Measurements from ENCODE around the gene MISP3. TPM values are rescaled to one million over a fixed set of nuclear protein-coding genes. Genes with fewer than 3 reads are reported as not detected.
A peak's percentile ranks its signal among the peaks of the same experiment; 100 is the strongest.

MISP3 gene
- total and polyA plus RNA-seq, 9 of the 15 experiments (the other 6 are each of a cell fraction or from before 2014, with no cell fraction given), result 0.25 to 5.6 (median 1.6) TPM

- TF ChIP-seq ZBTB49 (CRISPR knock-in tag; IDR thresholded peaks at IDR 0.05; ENCODE audit: borderline replicate concordance) (no peak), ZKSCAN8 (CRISPR knock-in tag; IDR thresholded peaks at IDR 0.05) (no peak), BCOR (IDR thresholded peaks at IDR 0.05) (peak; percentile 26; the same call in 1 of the 2 replicates), SPI1 (IDR thresholded peaks at IDR 0.05; ENCODE audit: borderline replicate concordance, low read depth, low read length) (no peak), HDAC2 (IDR thresholded peaks at IDR 0.05) (no peak), ZNF274 (IDR thresholded peaks at IDR 0.05; ENCODE audit: borderline replicate concordance, low read depth, low read length) (no peak), USF1 (CRISPR knock-in tag; IDR thresholded peaks at IDR 0.05) (no peak), CBFA2T3 (IDR thresholded peaks at IDR 0.05) (0 out of 2 replicates have a peak, but pooled peaks have one; percentile 13), MXI1 (IDR thresholded peaks at IDR 0.05; ENCODE audit: low read depth, low read length) (no peak), TAF1 (IDR thresholded peaks at IDR 0.05; ENCODE audit: control insufficient read depth, extremely low read depth, insufficient read depth, low read length, severe bottlenecking) (no peak), ADNP (tag; IDR thresholded peaks at IDR 0.05) (peak; percentile 79), MYNN (IDR thresholded peaks at IDR 0.05) (no peak), MYNN (CRISPR knock-in tag; IDR thresholded peaks at IDR 0.05) (no peak)
- TF ChIP-seq, protein P1, sequence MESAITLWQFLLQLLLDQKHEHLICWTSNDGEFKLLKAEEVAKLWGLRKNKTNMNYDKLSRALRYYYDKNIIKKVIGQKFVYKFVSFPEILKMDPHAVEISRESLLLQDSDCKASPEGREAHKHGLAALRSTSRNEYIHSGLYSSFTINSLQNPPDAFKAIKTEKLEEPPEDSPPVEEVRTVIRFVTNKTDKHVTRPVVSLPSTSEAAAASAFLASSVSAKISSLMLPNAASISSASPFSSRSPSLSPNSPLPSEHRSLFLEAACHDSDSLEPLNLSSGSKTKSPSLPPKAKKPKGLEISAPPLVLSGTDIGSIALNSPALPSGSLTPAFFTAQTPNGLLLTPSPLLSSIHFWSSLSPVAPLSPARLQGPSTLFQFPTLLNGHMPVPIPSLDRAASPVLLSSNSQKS (CRISPR knock-in tag; IDR thresholded peaks at IDR 0.05), result no peak
- TF ChIP-seq, protein P2, sequence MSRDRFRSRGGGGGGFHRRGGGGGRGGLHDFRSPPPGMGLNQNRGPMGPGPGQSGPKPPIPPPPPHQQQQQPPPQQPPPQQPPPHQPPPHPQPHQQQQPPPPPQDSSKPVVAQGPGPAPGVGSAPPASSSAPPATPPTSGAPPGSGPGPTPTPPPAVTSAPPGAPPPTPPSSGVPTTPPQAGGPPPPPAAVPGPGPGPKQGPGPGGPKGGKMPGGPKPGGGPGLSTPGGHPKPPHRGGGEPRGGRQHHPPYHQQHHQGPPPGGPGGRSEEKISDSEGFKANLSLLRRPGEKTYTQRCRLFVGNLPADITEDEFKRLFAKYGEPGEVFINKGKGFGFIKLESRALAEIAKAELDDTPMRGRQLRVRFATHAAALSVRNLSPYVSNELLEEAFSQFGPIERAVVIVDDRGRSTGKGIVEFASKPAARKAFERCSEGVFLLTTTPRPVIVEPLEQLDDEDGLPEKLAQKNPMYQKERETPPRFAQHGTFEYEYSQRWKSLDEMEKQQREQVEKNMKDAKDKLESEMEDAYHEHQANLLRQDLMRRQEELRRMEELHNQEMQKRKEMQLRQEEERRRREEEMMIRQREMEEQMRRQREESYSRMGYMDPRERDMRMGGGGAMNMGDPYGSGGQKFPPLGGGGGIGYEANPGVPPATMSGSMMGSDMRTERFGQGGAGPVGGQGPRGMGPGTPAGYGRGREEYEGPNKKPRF (IDR thresholded peaks at IDR 0.05; ENCODE audit: low read depth, low read length), result no peak
- TF ChIP-seq, protein P3, sequence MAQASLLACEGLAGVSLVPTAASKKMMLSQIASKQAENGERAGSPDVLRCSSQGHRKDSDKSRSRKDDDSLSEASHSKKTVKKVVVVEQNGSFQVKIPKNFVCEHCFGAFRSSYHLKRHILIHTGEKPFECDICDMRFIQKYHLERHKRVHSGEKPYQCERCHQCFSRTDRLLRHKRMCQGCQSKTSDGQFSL (CRISPR knock-in tag; IDR thresholded peaks at IDR 0.05), result no peak
- TF ChIP-seq, protein P3 (tag; IDR thresholded peaks at IDR 0.05), result no peak
Measured at GRCh38 chr19:14028901-14029300, 43.7 kb upstream of the MISP3 start (continued).
